BLaER1 (cell line): ENCODE results near the gene MSANTD1.

Experiments
- H3K27ac ChIP-seq: shearing (Covaris generic); formaldehyde crosslinking; 2 replicates; pipeline ENCODE4 v1.8.1; 2022
- H3K27me3 ChIP-seq: shearing (Covaris generic); formaldehyde crosslinking; 2 replicates; pipeline ENCODE4 v1.8.1; 2022
- H3K36me3 ChIP-seq: shearing (Covaris generic); formaldehyde crosslinking; 2 replicates; pipeline ENCODE4 v1.8.1; 2022
- H3K4me1 ChIP-seq: shearing (Covaris generic); formaldehyde crosslinking; 2 replicates; pipeline ENCODE4 v1.8.1; 2022
- H3K4me2 ChIP-seq: shearing (Covaris generic); formaldehyde crosslinking; 2 replicates; pipeline ENCODE4 v1.8.1; 2022
- H3K4me3 ChIP-seq: shearing (Covaris generic); formaldehyde crosslinking; 2 replicates; pipeline ENCODE4 v1.8.1; 2022
- H3K9ac ChIP-seq: shearing (Covaris generic); formaldehyde crosslinking; 2 replicates; pipeline ENCODE4 v1.8.1; 2022
- H3K9me3 ChIP-seq: shearing (Covaris generic); formaldehyde crosslinking; 2 replicates; pipeline ENCODE4 v1.8.1; 2022
- H4K20me1 ChIP-seq: shearing (Covaris generic); formaldehyde crosslinking; 2 replicates; pipeline ENCODE4 v1.8.1; 2022
- Cebpa-rat ChIP-seq: shearing (Covaris generic); IDR thresholded peaks from 2 replicates; pipeline ENCODE4 v1.8.1; 2022

The MSANTD1 gene

GRCh38 chr4:3223346-3223745 lies 25.6 kb upstream of the MSANTD1 start:
- peaks cover 94% of the 10 kb centered on the region for H3K36me3 ChIP-seq
- H3K4me3 ChIP-seq, result no peak overlapping the region

DNA sequence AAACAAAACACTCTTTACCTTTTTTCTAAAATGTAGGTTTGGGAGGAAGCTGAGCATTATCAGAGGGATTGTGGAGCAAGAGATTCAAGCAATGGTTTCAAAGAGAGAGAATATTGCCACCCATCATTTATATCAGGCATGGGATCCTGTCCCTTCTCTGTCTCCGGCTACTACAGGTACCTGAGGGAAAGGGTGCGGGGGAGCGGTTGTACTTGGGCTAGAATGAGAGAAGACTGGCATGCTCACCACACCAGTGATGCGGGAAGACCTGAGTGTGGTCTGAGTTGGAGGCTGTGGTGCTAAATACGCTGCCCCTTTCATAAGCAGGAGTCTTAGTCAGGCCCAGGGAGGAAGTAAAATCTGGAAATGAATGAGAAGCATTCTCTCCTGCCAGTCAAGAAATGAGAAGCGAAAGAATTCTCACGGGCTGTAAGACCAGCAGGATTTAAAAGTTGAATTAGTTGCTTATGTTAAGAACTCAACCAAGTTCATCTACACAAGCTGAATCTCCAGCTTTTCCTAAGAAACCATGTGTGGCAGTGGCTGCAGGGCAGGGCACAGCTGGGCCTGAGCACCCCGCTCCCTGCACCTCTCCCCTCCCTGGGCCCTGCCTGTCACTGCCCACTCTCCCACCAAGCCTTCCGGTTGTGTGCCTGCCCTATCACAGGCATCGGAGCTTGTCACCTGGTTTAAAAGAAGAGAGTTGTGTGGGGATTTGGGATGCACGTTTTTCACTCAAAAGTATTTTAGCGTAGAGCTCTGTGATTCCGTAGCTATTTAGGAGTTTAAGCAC lies 24.8 kb upstream of the MSANTD1 start:
- no peaks in the 10 kb centered on the region for H3K27me3 ChIP-seq
- peaks cover 94% of the 10 kb centered on the region for H3K36me3 ChIP-seq
- no peaks in the 10 kb centered on the region for H3K9me3 ChIP-seq
- H3K4me1 ChIP-seq, result peaks cover 6% of the 10 kb centered on the region; the same call in 1 of the 2 replicates
- H4K20me1 ChIP-seq, result no peaks in the 10 kb centered on the region
- no peak overlapping the region for H3K4me3 ChIP-seq
- no peak for TF ChIP-seq Cebpa-rat
- no peak overlapping the region for H3K9ac ChIP-seq
- no peak overlapping the region for H3K4me2 ChIP-seq
- H3K27ac ChIP-seq, result no peak overlapping the region

More at GRCh38 chr4:3223346-3223745, 25.6 kb upstream of the MSANTD1 start:
- Histone ChIP-seq H3K27ac (no peak overlapping the region), H3K9me3 (no peaks in the 10 kb centered on the region), H3K9ac (no peak overlapping the region), H3K27me3 (no peaks in the 10 kb centered on the region), H3K4me2 (no peak overlapping the region), H4K20me1 (no peaks in the 10 kb centered on the region), H3K4me1 (peaks cover 6% of the 10 kb centered on the region; the same call in 1 of the 2 replicates)
- no peak for TF ChIP-seq Cebpa-rat

DNA sequence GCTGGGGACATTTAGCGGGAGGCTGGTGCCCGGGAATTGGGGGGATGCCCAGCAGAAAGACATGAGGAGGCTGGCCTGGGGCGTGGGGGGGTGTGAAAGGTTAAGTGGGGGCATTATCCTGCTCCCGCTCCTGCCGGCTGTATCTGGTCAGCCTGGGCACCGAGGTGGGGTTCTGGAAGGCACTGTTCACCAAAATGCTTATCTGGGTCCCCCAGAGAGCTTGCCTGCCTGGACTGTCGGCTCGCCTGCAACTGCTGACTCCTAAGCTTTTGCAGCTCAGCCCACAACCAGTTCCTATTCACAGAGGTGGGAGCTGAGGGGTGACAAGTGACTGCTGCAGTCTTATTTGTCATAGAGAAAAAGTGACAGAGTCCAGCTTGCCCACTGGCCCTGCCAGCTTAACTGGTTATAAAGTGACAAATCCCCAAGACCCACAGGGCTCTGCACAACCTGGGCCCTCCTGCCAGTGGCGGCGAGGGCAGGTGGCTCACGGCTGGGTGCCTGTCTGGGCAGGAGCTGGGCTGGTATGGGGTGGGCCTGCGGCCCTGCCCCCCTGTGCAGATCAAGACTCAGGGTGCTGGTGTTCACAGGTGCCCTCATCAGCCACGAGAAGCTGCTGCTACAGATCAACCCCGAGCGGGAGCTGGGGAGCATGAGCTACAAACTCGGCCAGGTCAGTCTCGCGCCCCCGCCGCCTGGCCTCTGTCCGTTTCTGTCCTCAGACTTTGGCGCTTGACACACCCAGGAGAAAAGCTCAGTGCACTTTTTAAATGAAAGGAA lies 23.7 kb upstream of the MSANTD1 start:
- TF ChIP-seq Cebpa-rat, result no peak
- Histone ChIP-seq H3K4me3 (no peak overlapping the region), H3K9me3 (no peaks in the 10 kb centered on the region), H4K20me1 (no peaks in the 10 kb centered on the region), H3K4me1 (no peaks in the 10 kb centered on the region), H3K27me3 (no peaks in the 10 kb centered on the region), H3K27ac (no peak overlapping the region), H3K9ac (no peak overlapping the region), H3K36me3 (peaks cover 94% of the 10 kb centered on the region), H3K4me2 (no peak overlapping the region)

- H3K9ac ChIP-seq, result no peak overlapping the region
- no peaks in the 10 kb centered on the region for H4K20me1 ChIP-seq
- H3K4me3 ChIP-seq, result no peak overlapping the region
- H3K27ac ChIP-seq, result no peak overlapping the region
- no peaks in the 10 kb centered on the region for H3K27me3 ChIP-seq
- no peaks in the 10 kb centered on the region for H3K9me3 ChIP-seq
- no peak overlapping the region for H3K4me2 ChIP-seq
- peaks cover 94% of the 10 kb centered on the region for H3K36me3 ChIP-seq
- TF ChIP-seq Cebpa-rat, result no peak
- no peaks in the 10 kb centered on the region for H3K4me1 ChIP-seq
These were observed 23.0 kb upstream of the MSANTD1 start for GRCh38 chr4:3225936-3226335.

DNA sequence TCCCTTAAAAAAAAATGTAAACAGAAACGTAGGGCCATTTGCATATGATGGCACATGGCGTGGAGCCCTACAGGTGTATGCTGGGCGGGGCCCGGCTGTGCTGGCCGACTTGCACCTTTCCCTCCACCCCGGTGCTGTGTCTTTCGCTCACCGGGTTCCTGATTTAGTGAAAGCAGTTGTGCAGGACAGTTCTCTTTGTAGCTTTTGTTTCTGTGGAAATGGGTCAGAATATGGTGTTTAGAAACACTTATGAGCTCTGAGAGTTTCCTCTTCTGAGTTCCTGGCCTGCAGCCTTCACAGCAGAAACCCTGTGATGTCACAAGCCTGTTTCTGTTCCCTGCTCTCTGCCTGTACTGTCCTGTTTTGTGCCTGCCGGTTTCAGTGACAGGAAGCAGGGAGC lies 22.5 kb upstream of the MSANTD1 start:
- Histone ChIP-seq H3K4me2 (no peak overlapping the region), H4K20me1 (no peaks in the 10 kb centered on the region), H3K4me3 (no peak overlapping the region), H3K36me3 (peaks cover 94% of the 10 kb centered on the region), H3K27me3 (no peaks in the 10 kb centered on the region), H3K4me1 (no peaks in the 10 kb centered on the region), H3K9ac (no peak overlapping the region), H3K9me3 (no peaks in the 10 kb centered on the region), H3K27ac (no peak overlapping the region; the same call in 1 of the 2 replicates)
- TF ChIP-seq Cebpa-rat, result no peak

- Histone ChIP-seq H4K20me1 (no peaks in the 10 kb centered on the region), H3K36me3 (peaks cover 94% of the 10 kb centered on the region), H3K9me3 (no peaks in the 10 kb centered on the region), H3K9ac (no peak overlapping the region), H3K4me1 (no peaks in the 10 kb centered on the region), H3K27ac (no peak overlapping the region; the same call in 1 of the 2 replicates), H3K4me3 (no peak overlapping the region), H3K4me2 (no peak overlapping the region), H3K27me3 (no peaks in the 10 kb centered on the region)
- TF ChIP-seq Cebpa-rat, result no peak
These were observed 22.0 kb upstream of the MSANTD1 start for GRCh38 chr4:3226944-3227343.

- Histone ChIP-seq H3K4me2 (no peak overlapping the region), H3K27ac (no peak overlapping the region), H3K9me3 (no peaks in the 10 kb centered on the region), H3K36me3 (peaks cover 94% of the 10 kb centered on the region), H3K27me3 (no peaks in the 10 kb centered on the region), H3K4me1 (no peaks in the 10 kb centered on the region), H3K4me3 (no peak overlapping the region), H4K20me1 (no peaks in the 10 kb centered on the region), H3K9ac (no peak overlapping the region)
- TF ChIP-seq Cebpa-rat, result no peak
These were observed 20.9 kb upstream of the MSANTD1 start for GRCh38 chr4:3227878-3228675.

- H3K4me3 ChIP-seq, result no peak overlapping the region
- no peak for TF ChIP-seq Cebpa-rat
- no peaks in the 10 kb centered on the region for H3K27me3 ChIP-seq
- H3K9me3 ChIP-seq, result no peaks in the 10 kb centered on the region
- no peak overlapping the region for H3K27ac ChIP-seq
- no peaks in the 10 kb centered on the region for H4K20me1 ChIP-seq
- no peaks in the 10 kb centered on the region for H3K4me1 ChIP-seq
- H3K4me2 ChIP-seq, result no peak overlapping the region
- H3K9ac ChIP-seq, result no peak overlapping the region
- H3K36me3 ChIP-seq, result peaks cover 94% of the 10 kb centered on the region
These were observed 20.1 kb upstream of the MSANTD1 start for GRCh38 chr4:3228881-3229280.

DNA sequence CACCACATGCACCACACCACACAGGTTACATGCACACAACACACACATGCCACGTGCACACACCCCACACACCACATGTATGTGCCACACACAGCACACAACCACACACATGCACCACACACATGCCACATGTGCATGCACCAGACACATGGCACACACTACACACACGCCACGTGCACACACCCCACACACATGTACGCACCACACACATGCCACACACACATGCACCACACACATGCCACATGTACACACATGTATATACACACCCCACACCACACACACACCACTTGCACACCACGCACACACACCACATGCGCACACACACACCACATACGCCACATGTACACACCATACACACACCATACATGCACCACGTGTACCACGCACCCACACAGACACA lies 19.6 kb upstream of the MSANTD1 start:
- Histone ChIP-seq H3K27ac (no peak overlapping the region), H3K9ac (no peak overlapping the region), H4K20me1 (no peaks in the 10 kb centered on the region), H3K4me2 (no peak overlapping the region), H3K27me3 (no peaks in the 10 kb centered on the region), H3K4me1 (no peaks in the 10 kb centered on the region), H3K4me3 (no peak overlapping the region), H3K9me3 (no peaks in the 10 kb centered on the region), H3K36me3 (peaks cover 94% of the 10 kb centered on the region)
- no peak for TF ChIP-seq Cebpa-rat
